HTR-8/SVneo (cell line): ENCODE measurements around the gene CTBS.

Source experiments
- DNase-seq: peaks from one replicate; pipeline ENCODE4 v3.0.0; 2011; ENCODE audit warnings: low spot score, mixed read lengths; ENCODE audit not compliant: insufficient read length
- FAIRE-seq: peaks from 2 replicates; lab custom pipeline; 2011; peaks lifted over from hg19 to GRCh38; lab: Jason Lieb, UNC

The CTBS gene, protein sequence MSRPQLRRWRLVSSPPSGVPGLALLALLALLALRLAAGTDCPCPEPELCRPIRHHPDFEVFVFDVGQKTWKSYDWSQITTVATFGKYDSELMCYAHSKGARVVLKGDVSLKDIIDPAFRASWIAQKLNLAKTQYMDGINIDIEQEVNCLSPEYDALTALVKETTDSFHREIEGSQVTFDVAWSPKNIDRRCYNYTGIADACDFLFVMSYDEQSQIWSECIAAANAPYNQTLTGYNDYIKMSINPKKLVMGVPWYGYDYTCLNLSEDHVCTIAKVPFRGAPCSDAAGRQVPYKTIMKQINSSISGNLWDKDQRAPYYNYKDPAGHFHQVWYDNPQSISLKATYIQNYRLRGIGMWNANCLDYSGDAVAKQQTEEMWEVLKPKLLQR

GRCh38 chr1:84573967-84574842, at the start of gene CTBS:
CTBS (minus strand) TSS chr1:84574440; CDS start chr1:84574415, 25 bp downstream.
- peak; percentile 83 for DNase-seq
- FAIRE-seq: no peak

GRCh38 chr1:84621553-84621952, 47.3 kb upstream of the CTBS start:
- DNase-seq (no peak), FAIRE-seq (no peak)

DNA sequence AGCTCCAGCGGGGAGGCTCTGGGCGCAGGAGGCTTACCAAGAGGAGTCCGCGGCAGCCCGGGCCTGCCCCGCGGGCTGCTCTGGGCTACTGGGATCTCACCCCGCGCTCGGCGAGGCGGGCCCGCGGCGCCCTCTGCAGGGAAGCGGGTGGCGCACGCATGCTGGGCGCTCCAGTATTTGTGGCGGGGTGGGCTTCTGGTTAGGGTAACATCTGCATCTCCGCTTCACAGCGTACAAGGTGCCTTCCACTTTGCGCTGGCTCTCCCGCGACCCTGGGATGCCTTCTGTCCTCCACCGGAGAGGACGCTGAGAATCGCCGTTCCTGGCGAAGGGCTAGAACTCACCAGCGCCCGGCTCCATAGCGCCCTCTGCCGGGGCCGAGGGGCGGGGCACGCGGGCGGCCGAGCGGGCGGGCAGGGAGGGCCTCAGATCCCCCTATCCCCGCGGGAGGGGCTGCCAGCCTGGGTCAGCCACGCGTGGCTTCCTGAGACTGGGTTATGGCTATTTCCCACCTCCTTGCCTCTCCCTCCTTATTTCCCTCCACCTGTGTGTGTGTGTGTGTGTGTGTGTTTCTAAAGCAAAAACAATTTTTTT, 46.6 kb upstream of the CTBS start:
- FAIRE-seq: no peak

GRCh38 chr1:84619383-84620102, 45.3 kb upstream of the CTBS start:
- DNase-seq: peak; percentile 60
- no peak for FAIRE-seq

More for the DNA sequence above, 46.6 kb upstream of the CTBS start:
- peak; percentile 62 for DNase-seq

- DNase-seq (no peak), FAIRE-seq (no peak)
These were observed 43.1 kb upstream of the CTBS start for GRCh38 chr1:84617349-84617748.

DNA sequence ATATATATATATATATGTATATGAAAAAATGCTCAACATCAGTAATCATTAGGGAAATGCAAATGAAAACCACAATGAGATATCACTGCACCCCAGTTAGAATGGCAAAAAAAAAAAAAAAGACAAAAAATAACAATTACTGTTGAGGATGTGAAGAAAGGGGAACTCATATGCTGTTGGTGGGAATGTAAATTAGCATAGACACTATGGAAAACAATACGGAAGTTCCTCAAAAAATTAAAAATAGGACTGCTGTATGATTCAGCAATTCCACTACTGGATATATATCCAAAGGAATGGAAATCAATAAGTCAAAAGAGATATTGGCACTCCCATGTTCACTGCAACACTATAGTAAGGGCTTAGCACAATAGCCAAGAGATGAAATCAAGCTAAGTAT, 41.5 kb upstream of the CTBS start:
- DNase-seq (no peak), FAIRE-seq (no peak)

- FAIRE-seq (no peak), DNase-seq (no peak)
These were observed 39.6 kb upstream of the CTBS start for GRCh38 chr1:84613887-84614286.

DNA sequence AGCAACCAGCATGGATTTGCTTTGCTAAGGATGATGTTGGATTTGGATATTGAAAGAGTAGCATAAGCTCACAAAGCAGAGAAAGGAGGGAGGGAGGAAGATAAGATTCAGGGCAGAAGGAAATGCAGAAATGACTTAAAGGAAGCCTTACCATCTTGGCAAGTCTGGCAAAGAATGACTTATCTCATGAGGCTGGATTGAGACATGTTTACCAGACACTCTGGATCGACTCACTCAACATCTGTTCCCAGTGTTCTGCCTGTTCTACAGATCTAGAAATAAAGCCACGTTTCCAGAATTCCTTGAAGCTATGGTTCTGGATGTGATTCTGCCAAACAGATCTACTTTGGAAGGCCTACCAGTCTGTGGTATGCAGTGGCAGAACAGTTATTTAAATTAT, 38.8 kb upstream of the CTBS start:
- DNase-seq (no peak), FAIRE-seq (no peak)

GRCh38 chr1:84611796-84612195, 37.6 kb upstream of the CTBS start:
- FAIRE-seq: no peak

DNA sequence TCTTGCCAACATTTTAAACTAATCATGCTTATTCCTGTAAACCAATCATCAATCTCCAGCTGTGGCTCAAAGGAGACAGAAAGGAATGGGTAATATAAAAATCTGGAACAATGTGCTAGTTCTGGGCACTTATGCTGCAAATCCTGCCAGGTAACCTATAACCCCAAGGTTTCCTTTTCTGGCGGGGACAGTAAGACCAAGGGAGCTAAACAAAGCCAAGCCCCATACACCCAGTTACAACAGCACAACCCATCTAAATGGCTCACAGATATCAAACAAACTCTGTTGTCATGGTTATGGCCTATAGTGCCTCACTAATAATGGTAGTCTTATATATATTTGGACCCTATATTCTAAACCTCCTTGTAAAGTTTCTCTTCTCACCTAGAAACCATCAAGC, 36.9 kb upstream of the CTBS start:
- FAIRE-seq (no peak), DNase-seq (no peak)

More at GRCh38 chr1:84611796-84612195, 37.6 kb upstream of the CTBS start:
- no peak for DNase-seq

DNA sequence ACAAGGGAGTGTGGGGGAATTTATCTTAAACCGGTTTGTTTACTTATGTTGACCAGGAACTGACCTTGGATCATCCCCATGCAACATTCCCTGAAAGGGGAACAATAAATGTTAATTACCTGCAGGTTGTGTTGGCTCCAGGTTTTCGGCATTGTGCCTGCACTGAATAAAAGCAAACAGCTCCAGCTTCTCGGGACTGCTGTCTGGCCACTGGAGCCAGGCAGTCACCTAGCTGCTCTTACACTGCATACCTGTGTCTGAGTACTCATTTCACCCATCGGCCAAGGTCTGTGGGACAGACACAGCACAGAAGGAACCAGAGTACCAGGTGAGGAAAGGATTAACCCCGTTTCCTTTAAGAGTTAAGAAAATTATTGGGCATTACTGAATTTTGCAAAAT, 32.7 kb upstream of the CTBS start:
- DNase-seq (no peak), FAIRE-seq (no peak)

DNA sequence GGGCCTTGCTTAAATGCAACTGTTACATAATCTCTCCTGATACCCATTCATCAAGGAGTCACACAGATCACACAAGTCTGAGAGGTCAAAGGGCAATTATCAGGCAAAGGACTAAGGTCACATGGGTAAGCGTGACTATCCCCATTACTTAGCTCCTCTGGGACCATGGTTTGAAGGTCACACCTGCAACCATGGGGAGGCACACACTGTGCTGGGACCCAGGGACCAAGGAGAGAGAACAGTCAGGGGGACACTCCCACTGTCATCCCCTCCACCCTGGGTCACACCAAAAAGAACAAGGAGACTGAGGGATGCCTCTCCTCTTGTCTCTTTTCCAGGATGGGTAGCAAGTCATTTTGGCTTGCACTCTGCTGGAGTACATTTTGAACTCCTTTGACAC, 30.9 kb upstream of the CTBS start:
- DNase-seq (no peak), FAIRE-seq (no peak)

- DNase-seq: peak; percentile 18
- FAIRE-seq: no peak
These were observed 29.9 kb upstream of the CTBS start for GRCh38 chr1:84603941-84604830.

DNA sequence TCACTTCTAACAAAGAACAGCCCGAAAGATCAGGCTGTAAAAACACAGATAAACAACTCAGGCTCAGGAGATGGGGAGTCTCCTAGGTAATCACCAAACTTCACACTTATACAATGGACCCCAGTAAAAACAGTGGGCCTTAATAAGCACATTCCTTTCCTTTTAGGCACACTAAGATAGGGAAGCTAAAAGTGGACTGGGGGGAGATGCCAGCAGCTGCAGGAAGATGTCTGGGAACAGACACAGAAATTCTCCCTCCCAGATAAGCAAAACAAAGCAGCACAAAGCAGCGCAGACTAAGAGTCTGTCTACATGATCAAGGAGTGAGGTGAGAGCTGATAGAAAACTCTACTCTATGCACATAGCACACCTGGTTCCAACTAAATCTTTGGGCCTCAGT, 29.0 kb upstream of the CTBS start:
- no peak for DNase-seq
- no peak for FAIRE-seq

DNA sequence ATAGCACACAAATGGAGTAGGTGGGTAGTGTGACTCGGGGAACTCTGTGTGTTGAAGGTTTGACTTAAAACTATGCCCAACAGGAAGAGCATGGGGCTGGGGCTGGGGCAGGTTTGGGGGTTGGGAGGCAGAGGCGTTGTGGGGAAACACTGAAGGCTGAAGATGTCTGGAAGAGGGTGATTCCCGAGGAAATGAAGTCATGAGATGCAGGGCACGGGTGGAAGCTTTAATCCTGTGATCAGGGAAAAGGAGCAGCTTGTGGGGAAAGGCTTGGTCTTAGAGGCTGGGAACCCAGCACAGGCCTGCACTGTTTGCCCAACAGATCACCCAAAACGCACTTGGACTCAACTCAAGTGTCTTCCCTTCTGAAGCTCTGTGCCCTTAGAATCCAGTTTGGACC, 26.6 kb upstream of the CTBS start:
- FAIRE-seq: no peak
- DNase-seq: no peak

GRCh38 chr1:84598846-84599741, 24.9 kb upstream of the CTBS start:
- peak; percentile 29 for DNase-seq
- no peak for FAIRE-seq

- DNase-seq (no peak), FAIRE-seq (no peak)
These were observed 24.2 kb upstream of the CTBS start for GRCh38 chr1:84598418-84598817.

DNA sequence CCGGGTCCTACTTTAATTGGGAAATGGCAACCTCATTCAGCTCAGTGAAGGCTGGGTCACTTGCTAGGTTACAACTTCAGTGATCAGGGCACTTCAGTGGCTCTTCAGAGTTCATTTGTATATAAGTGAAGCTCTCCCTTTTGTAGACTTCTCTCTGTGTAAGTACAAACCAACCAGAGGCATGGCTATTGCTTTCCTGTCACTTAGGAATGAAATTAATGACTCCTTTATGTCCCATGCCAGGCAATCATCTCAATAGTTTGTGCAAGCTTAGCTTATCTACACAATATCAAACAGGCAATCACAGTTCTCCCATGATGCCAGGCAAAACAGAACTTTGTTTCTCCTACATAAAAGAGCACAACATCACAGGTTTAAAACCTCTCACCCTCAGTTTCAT, 22.8 kb upstream of the CTBS start:
- FAIRE-seq (no peak), DNase-seq (no peak)
